Spleen (tissue), 7 donors: ENCODE data around the gene CSTPP1.

Experiments
- CTCF ChIP-seq, 11 experiments: fragments of 200-600 bp in 7 of 11; fragments of 450-650 bp in 4 of 11; sonication (generic) in 4 of 11; IDR thresholded peaks in 8 of 11; conservative IDR thresholded peaks in 3 of 11; 1 replicate in 7 of 11; 2 replicates in 4 of 11; pipeline versions ENCODE4 v1.4.0 to v1.8.0; 2016 to 2021; ENCODE audit warnings: antibody characterized with exemption in 11 of 11, inconsistent platforms in 4 of 11, mild to moderate bottlenecking in 1 of 11
- POLR2A ChIP-seq, 3 donors: fragments of 450-650 bp; IDR thresholded peaks; one replicate each; pipeline ENCODE4 v1.5.1; 2017; ENCODE audit warnings: antibody characterized with exemption in 3 of 3, mild to moderate bottlenecking in 1 of 3
- POLR2AphosphoS5 ChIP-seq, 3 donors: sonication (generic); formaldehyde crosslinking; IDR thresholded peaks; one replicate each; pipeline ENCODE4 v1.5.1; 2017; ENCODE audit warnings: antibody characterized with exemption in 3 of 3
- donor health status: DM: no; HTN: no; CAD: no; lungs with moderate emphysema.
- donor health status: DM: no; HTN: no; CAD: no.
- donor health status: DM: no; HTN: no; CAD: no.

DNA sequence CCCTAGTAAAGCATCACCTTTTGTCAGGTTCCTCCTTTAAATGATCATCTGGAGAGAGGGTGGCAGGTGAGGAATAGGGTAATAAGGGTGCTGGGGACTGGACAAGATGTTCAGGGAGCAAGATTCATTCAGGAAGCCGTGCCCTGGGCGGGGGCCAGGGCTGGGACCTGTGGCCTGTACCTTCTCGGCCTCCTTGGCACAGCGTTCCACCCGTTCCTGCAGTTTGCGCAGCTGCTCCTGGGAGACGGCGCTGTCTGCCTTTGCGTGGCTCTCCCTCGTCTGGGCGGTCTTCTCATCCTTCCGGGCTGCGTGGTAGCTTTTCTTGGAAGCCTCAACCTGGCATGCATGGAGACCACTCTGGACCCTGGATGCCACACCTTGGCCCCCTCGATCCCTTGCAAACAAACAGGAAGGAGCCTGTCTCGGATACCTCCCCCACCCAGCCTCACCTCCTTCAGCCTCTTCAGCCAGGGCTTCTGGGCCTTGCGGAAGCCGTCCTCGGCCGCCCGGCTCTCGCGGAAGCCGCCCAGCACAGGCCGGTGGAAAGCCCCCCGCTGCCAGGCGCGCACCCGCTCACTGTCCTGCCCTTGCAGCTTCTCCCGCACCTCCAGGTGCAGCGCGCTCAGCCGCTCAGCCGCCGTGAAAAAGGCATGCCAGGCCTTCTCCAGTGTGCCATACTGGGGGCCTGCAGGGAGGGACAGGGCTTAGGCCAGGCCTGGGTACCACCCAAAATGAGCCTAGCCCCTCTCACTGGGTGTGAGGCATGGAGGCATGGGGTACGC is 243.6 kb downstream of the CSTPP1 start:
- no peak for TF ChIP-seq POLR2A (IDR thresholded peaks at IDR 0.05)
- TF ChIP-seq CTCF (IDR thresholded peaks at IDR 0.05 in 8 of 11, conservative IDR thresholded peaks at IDR 0.05 in 3 of 11), result no peak
- TF ChIP-seq POLR2AphosphoS5 (IDR thresholded peaks at IDR 0.05), result no peak
